MG63 (cell line): ENCODE results near the gene CASZ1. TPM values are rescaled to one million over a fixed set of nuclear protein-coding genes. Genes with fewer than 3 reads are reported as not detected.

Experiments
- DNase-seq: peaks from one replicate; pipeline ENCODE4 v3.0.0-alpha.2; 2020
- H3K27me3 ChIP-seq: fragments of 250-450 bp; sonication (Bioruptor Pico); 2 replicates; pipeline ENCODE4 v1.5.1; 2020; ENCODE audit warnings: mild to moderate bottlenecking, moderate library complexity
- H3K36me3 ChIP-seq: fragments of 250-450 bp; sonication (Bioruptor Pico); 2 replicates; pipeline ENCODE4 v1.5.1; 2020; ENCODE audit warnings: mild to moderate bottlenecking, moderate library complexity
- H3K4me3 ChIP-seq: fragments of 250-450 bp; sonication (Bioruptor Pico); 2 replicates; pipeline ENCODE4 v1.5.1; 2020; ENCODE audit warnings: mild to moderate bottlenecking, moderate library complexity
- H3K9me3 ChIP-seq: fragments of 250-450 bp; sonication (Bioruptor Pico); 2 replicates; pipeline ENCODE4 v1.5.1; 2020; ENCODE audit warnings: mild to moderate bottlenecking, moderate library complexity
- total RNA-seq: library from RNA; depleted of rRNA; stranded (reverse); fragments of >200 nt; shearing (Covaris generic); gene quantifications from 2 replicates; pipeline ENCODE4 v1.2.3, GENCODE V29; 2014; ENCODE audit warnings: low replicate concordance

The CASZ1 gene
- total RNA-seq, 1 experiment from 2014 or later = 1.1 TPM

DNA sequence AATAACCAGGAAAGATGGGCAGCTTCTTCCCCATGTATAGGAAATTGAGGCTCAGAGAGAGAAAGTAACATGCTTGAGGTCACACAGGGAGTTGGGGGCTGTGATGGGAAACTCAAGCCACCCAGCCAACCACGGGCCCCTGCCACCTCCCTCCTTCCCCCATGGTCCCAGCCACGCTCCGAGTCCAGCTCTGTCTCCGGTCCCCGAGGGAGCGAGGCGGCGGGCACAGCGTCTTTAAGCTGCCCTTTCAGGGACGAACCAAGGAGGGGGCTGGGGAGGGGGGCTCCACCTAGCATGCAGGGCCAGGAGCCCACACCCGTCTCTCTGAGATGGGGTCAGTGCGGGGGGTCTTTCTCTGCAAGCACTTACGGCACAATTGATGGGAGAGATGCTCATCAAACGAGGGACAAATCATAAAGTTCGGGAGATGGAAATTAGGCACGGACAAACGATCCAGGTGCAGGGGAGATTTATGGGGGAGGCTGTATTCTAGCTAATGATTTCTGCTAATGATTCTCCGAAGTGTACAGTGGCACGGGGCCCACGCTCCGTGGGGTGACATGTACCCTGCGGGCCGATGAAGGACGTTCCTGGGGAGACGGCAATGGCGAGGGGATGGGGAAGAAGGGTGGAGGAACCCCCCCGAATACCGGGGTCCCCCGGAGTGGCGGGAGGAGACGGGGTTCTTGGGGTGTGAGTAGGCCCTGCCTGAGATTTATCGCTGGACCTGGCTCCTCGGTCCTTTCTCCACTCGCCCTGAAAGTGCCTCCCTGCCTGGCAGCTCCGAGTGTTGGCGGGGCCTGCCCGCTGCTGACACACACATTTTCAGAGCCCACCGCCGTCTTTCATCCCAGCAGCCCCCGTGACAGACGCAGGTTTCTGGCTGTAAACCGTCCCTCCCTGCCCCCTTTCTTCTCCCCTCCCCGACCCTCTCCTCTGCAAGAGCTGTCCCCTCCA is 31.2 kb upstream of the CASZ1 start:
- no peak overlapping the region for H3K4me3 ChIP-seq
- H3K36me3 ChIP-seq = no peaks in the 10 kb centered on the region
- no peak for DNase-seq
- H3K27me3 ChIP-seq = no peaks in the 10 kb centered on the region
- H3K9me3 ChIP-seq = no peaks in the 10 kb centered on the region

DNA sequence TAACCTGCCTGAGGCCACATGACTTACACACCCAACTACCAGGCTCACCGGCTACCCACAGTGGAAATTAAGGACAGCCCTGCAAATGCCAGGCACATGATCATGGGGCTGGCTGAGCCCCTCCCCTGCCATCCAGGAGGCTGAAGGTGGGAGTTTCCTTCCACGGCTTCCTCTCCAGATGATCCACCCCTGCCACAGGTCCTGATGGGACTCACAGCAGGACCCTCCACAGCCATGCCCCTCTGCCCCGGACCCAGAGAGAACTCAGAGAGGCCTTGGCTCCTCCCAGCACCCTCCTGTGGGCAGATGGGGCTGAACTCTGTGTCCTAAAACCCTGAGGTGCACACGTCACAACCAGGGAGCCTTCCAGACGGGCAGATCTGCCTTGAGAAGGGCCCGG is 29.1 kb upstream of the CASZ1 start:
- no peaks in the 10 kb centered on the region for H3K36me3 ChIP-seq
- H3K4me3 ChIP-seq = no peak overlapping the region
- H3K9me3 ChIP-seq = no peaks in the 10 kb centered on the region
- no peak for DNase-seq
- H3K27me3 ChIP-seq = no peaks in the 10 kb centered on the region

DNA sequence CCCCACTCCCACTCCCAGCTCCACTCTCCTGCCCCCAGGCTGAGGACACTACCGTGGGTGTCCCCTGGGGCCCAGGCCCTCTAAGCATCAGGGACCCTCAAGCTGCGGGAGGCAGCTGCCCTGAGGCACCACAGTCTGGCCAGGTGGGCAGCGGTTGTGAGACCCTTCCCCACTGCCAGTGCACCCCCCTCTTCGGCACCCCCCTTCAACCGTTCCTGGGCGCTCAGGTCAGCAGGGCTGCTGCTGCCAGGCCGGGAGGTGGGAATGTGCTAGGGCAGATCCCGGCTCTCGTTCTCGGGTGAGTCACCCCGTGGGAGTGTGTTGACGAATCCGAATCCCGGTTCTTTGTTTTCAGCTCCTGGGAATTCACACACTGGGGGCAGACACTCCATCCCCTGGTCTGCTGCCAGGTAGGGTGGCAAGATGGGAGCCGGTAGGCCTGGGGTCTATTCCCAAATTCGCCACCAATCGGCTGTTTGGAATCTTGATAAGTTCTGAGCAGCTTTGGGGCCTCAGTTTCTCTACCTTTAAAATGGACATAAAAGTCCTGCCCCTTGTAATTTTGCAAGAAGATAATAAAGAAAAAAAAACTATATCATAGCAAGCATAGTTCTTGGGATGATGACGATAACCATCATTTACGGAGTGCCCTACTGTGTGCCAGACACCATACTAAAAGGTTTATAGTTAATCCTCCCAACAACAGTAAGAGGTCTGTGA is 28.5 kb upstream of the CASZ1 start:
- no peaks in the 10 kb centered on the region for H3K36me3 ChIP-seq
- peak; percentile 79 for DNase-seq
- no peaks in the 10 kb centered on the region for H3K9me3 ChIP-seq
- H3K27me3 ChIP-seq = no peaks in the 10 kb centered on the region
- no peak overlapping the region for H3K4me3 ChIP-seq

DNA sequence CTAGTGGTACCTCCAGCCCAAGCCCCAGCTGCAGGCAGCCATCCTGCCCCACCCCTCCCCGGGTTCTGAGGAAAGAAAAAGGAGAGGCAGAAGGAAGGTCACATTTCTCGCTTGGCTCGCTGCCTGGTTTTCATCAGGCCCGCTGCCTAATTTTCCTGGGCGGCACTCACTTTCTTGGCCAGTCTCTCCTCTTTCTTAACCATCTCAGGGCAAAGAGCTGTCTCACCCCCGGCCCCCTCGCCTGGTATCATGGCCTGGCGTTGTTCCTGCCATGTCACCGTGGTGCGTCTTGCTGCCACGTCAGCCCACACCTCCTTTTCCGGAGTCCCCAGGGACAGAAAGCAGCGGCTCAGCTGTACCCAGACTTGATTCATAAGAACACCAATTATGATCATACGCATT is 26.6 kb upstream of the CASZ1 start:
- no peaks in the 10 kb centered on the region for H3K27me3 ChIP-seq
- no peaks in the 10 kb centered on the region for H3K9me3 ChIP-seq
- no peaks in the 10 kb centered on the region for H3K36me3 ChIP-seq
- no peak for DNase-seq
- no peak overlapping the region for H3K4me3 ChIP-seq

DNA sequence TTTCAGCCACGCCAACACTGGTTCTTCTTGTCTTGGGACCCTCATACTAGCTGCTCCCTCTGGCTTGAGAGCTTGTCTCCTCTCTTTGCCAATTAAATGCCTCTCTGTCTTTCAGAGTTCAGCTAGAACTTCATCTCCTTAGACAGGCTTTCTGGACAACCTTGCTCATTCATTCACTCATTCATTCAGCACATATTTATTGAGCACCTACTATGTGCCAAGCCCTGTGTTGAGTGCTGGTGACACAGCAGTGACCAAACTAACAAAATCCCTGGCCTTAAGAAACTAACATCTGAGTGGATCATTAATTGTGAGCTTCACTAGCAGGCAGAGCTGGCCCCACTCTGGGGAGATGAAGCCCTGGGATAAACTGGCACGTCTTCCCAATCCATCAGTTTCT is 24.9 kb upstream of the CASZ1 start:
- DNase-seq = no peak
- H3K36me3 ChIP-seq = no peaks in the 10 kb centered on the region
- H3K27me3 ChIP-seq = no peaks in the 10 kb centered on the region
- no peaks in the 10 kb centered on the region for H3K9me3 ChIP-seq
- no peak overlapping the region for H3K4me3 ChIP-seq

DNA sequence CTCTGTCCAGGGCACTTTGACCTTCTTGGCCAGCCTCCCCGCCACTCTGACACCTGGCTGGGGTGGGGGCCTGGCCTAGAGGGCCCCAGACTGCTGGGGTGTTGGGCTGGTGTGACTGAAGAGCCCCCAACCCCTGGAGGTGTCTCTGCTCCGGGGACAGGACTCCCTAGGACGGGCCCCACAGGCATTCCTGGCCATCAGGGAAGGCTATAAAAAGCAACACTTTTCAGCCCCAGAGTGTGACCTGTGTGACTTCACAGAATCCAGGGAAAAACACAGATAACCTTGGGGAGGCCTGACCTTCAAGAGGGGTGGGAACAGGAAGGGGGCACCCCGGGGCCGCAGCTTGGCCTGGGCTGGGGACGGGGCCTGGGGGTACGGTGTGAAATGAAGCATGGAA is 24.0 kb upstream of the CASZ1 start:
- H3K9me3 ChIP-seq = no peaks in the 10 kb centered on the region
- H3K36me3 ChIP-seq = no peaks in the 10 kb centered on the region
- no peak overlapping the region for H3K4me3 ChIP-seq
- H3K27me3 ChIP-seq = no peaks in the 10 kb centered on the region
- no peak for DNase-seq

DNA sequence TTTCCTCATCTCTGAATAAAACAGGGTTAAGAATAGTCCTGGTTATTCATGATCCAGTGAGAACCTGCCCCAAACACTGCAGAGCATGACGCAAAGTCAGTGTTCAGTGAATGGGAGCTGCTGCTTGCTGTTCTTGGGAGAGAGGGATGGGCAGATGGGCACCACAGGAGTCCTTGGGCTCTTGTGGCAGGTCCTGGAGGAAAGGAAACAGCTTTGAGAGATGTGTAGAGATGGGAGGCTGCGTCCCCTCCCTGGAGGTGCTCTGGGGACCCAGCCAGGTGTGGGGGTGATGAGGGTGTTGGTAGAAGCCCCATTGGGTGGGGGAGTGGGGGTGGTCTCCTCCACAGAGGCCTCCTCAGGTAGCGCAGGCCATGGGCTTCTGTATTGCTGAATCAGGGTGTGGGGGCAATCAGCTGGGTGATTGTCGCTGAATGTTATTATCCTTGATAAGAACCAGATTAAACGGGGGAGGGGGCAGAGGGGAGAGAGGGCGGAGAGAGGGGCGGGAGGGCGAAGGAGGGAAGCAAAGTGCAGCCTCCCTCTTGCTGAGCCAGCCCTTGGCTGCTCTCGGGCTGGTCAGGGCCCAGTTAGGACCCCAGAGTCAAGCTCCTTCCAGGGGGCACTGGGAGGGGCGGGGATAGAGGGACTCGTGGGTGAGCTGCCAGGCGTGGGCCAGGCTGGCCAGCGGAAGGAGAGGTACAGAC is 22.9 kb upstream of the CASZ1 start:
- H3K27me3 ChIP-seq = no peaks in the 10 kb centered on the region
- no peak overlapping the region for H3K4me3 ChIP-seq
- no peaks in the 10 kb centered on the region for H3K9me3 ChIP-seq
- no peak for DNase-seq
- no peaks in the 10 kb centered on the region for H3K36me3 ChIP-seq

DNA sequence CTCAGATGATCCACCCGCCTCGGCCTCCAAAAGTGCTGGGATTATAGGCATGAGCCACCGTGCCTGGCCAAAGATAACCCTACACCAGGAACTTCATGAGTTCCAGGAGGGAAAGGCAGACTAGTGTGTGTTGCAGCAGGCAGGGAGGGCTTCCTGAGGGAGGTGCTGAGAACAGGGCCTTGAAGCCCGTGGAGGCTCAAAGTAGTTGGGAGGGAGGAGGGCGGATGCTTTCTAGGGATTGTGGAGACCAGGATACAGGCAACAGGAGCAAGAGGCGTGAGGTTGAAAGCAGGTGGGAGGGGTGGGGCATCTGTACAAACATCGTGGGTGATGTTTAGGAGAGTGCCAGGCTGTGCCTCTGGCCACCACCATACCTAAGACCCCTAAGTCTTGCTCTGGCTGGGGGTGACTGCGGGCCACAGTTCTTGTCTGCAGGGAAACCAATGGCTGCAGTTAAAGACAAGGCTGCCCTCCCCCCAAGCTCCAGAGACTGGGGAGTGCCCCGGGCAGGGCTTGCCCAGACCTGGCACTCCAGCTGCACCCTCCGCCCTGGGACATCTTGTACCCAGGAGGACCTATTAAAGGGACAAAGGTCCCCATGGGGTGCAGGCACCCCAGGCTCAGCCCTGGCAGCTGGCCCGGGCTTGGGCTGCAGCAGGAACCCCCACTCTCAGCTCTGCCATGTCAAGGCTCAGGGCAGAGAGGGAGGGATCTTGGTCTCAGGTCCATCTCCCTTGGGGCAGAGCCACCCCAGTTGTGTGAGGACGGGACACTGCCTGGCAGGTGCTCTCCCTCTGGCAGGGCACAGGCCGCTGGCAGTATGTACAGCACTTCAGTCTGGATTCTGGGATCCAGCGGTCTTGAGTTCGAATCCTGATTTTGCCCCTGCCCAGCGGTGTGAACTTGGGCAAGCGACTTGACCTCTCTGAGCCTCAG is 22.1 kb upstream of the CASZ1 start:
- H3K27me3 ChIP-seq = no peaks in the 10 kb centered on the region

DNA sequence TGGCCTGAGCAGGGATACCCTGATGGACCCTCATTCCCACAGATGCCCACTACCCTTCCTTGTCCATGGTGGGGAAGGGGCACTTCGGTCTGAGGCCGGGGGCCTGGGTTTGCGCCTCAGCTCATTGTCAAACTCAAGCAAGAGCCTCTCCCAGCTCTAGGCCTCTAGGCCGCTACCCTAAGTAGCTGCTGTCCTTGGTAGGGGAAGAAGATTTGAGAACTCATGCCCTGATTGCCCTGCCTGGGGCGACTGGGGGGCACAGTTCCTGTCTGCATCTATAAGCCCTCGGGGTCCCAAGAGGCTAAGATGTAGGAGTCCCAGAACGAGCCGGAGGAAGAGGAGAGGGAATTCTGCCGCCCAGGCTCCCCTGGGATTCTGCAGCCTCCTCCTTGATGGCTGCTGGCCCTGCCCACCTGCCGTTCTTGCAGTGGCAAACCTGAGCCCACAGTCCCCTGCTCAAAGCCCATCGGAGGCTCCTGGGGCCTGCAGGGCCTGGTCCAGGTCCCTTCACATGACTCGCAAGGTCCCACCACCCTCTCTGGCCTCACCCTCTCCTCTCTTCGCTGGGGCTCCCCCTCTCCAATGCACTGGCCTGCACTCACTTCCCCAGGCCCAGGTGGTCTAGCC is 20.4 kb upstream of the CASZ1 start:
- Histone ChIP-seq H3K9me3 (no peaks in the 10 kb centered on the region), H3K4me3 (no peak overlapping the region), H3K36me3 (no peaks in the 10 kb centered on the region), H3K27me3 (no peaks in the 10 kb centered on the region)
- DNase-seq = no peak

More for the DNA sequence above, 22.1 kb upstream of the CASZ1 start:
- Histone ChIP-seq H3K4me3 (no peak overlapping the region), H3K9me3 (no peaks in the 10 kb centered on the region), H3K36me3 (no peaks in the 10 kb centered on the region)
- DNase-seq = no peak

DNA sequence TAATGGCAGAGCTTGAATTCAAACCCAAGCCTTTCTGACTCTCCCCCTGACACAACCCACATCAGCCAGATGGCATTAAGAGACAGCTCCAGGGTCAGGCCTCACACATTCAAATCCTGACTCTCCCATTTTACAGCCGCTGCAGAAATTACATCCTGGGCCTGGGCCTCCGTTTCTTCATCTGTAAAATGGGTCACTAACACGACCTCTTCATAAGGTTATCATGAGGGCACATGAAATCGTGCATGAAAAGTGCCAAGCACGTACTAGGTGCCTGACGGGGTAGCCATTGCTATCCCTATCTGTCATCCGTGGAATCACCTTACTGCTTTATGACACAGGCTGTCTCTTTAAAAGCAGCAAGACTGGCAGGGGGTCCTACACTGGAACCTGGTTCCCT is 19.8 kb upstream of the CASZ1 start:
- Histone ChIP-seq H3K4me3 (no peak overlapping the region), H3K27me3 (no peaks in the 10 kb centered on the region), H3K36me3 (no peaks in the 10 kb centered on the region), H3K9me3 (no peaks in the 10 kb centered on the region)
- no peak for DNase-seq

DNA sequence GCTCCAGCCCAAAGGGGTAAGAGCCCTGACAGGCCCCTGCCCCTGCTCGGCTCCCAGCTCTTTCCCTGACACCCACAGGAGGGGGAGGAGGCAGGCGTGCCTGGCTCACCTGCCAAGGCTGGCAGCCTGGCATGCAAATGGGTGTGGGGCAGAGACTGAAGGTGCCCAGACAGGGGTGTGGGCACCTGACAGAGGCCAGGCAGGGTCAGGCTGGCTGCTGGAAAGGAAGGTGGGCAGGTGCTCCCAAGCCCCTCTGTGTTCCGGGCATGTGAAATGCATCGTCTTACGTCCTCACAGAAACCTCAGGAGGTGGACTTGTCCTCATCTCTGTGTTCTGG is 19.4 kb upstream of the CASZ1 start:
- DNase-seq = no peak
- no peaks in the 10 kb centered on the region for H3K9me3 ChIP-seq
- H3K4me3 ChIP-seq = no peak overlapping the region
- H3K27me3 ChIP-seq = no peaks in the 10 kb centered on the region
- no peaks in the 10 kb centered on the region for H3K36me3 ChIP-seq

DNA sequence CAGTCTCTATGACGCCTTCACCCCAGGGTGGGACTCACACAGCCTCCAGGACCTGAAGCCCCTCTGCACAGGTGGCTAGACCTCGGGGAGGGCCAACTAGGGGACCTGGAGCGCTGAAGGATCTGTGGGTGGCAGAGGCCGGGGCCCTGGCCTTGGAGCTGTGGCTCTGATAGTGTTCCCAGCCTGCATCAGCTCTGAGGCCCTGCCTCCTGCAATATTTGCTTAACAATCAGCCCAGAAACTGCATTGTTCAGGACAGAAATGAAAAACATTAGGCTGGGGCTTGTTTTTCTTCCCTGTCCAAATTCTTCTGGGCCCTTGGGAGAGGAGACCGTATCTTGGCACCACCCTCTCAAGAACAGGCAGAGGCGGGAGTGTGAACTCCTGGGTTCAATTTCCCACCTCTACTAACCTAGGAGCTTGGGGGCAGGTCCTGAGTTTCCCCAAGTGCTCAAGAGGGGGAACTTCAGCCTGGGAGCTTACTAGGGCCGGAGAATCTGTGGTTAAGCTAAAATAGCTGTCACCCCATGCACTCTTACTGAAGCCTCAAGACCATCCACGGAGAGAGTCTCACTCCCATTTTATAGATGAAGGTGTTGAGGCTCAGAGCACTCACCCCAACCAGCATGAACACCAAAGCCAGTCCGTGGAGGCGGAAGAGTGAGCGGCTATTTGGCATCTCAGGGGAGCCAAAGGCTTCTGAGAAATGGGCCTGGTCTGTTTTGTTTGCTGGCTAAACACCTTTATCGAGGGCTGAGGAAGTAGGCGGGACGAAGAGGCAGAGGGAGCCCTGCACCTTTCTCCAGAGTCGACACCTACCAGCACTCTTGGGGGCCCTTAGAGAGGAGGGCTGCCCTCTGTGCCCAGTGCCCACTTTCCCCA is 18.8 kb upstream of the CASZ1 start:
- Histone ChIP-seq H3K36me3 (no peaks in the 10 kb centered on the region), H3K4me3 (no peak overlapping the region), H3K27me3 (no peaks in the 10 kb centered on the region), H3K9me3 (no peaks in the 10 kb centered on the region)
- no peak for DNase-seq

DNA sequence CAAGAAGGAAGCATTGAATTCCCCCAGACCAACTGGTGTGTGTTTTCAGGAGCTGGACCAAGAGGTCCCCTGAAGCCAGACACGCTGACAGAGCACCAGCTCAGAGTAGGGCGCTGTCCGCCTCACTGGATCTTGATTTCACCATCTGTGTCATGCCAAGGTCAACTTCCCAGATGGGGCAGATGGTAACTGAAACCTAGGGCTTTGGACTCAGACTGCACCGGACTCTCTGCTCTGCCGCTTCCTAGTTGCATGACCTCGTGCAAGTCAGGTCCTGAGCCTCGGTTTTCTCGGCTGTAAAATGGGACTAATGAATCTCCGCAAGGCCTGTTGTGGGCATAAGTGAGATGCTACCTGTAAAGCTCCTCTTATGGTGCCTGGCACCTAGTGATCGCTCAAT is 17.9 kb upstream of the CASZ1 start:
- H3K9me3 ChIP-seq = no peaks in the 10 kb centered on the region
- DNase-seq = no peak
- no peaks in the 10 kb centered on the region for H3K27me3 ChIP-seq
- no peaks in the 10 kb centered on the region for H3K36me3 ChIP-seq
- H3K4me3 ChIP-seq = no peak overlapping the region

DNA sequence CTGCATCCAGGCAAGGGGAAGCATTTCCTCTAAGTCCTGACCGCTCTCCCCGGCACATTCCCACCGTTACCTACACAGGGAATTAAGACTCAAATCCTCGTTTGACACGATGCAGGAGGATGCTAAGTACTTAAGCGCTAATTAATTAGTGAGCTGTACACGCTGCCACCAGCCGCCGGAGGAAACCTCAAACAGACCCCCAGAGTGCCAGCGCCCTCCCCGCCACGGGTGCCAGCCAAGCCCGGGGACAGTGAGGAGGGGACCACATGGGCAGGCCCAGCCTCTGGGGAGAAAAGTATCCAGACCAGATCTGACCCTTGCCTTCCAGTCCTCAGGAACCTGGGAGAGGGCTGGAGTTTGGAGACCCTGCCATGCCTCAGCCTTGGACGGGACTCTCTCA is 17.4 kb upstream of the CASZ1 start:
- DNase-seq = no peak
- H3K4me3 ChIP-seq = no peak overlapping the region
- H3K9me3 ChIP-seq = no peaks in the 10 kb centered on the region
- peaks cover under 1% of the 10 kb centered on the region for H3K27me3 ChIP-seq
- H3K36me3 ChIP-seq = no peaks in the 10 kb centered on the region

DNA sequence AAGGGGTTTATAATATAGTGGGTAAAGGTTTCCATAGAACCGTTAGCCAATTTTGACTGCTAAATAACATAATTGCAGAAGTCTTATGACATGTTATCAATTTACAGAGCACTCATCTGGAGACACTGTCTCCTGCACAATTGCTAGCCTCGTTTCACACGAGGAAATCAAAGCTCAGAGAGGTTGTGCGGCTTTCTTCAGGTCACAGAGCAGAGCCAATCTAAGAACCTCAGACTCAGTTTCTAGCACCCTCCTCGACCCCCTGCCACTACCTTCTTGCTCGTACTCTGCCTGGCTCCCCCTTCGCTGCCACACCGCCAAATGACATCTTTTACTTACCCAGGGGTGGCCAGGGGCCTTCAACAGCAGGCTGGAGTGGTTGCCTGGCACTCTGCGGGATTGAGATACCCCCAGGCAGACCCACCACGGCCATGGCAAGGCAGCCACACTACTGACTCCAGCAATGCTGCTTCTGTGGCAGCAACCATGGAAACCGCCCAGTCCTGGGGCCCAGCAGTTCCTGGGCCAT is 16.0 kb upstream of the CASZ1 start:
- no peak for DNase-seq
- Histone ChIP-seq H3K4me3 (no peak overlapping the region), H3K36me3 (no peaks in the 10 kb centered on the region), H3K9me3 (no peaks in the 10 kb centered on the region), H3K27me3 (peaks cover 5% of the 10 kb centered on the region)
